Measurements from ENCODE around the gene CHRNE. TPM values are rescaled to one million over a fixed set of nuclear protein-coding genes. Genes with fewer than 3 reads are reported as not detected.

Gene CHRNE
- total and polyA plus RNA-seq, 2 experiments from 2014 or later: 0.24 to 1.2 TPM

DNA sequence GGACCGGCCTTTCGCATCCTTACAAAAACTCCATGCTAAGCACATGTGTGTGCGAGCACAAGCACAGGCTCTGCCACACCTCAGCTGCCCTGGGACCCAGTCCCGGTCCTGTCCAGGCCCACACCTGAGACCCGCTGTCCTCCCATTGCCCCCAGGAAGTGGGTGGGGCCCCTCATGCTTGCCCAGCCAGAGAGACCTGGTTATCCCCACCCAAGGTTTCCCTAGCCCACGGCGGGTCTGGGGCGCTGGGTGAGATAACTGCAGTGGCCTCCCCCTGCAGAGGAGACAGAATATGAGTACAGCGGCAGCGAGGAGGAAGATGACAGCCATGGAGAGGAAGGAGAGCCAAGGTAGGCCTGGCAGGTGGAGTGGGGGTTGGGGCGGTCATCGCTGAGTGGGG is 16.1 kb downstream of the CHRNE start (continued):
- TF ChIP-seq, protein P1, sequence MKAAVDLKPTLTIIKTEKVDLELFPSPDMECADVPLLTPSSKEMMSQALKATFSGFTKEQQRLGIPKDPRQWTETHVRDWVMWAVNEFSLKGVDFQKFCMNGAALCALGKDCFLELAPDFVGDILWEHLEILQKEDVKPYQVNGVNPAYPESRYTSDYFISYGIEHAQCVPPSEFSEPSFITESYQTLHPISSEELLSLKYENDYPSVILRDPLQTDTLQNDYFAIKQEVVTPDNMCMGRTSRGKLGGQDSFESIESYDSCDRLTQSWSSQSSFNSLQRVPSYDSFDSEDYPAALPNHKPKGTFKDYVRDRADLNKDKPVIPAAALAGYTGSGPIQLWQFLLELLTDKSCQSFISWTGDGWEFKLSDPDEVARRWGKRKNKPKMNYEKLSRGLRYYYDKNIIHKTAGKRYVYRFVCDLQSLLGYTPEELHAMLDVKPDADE (IDR thresholded peaks at IDR 0.05): no peak

DNA sequence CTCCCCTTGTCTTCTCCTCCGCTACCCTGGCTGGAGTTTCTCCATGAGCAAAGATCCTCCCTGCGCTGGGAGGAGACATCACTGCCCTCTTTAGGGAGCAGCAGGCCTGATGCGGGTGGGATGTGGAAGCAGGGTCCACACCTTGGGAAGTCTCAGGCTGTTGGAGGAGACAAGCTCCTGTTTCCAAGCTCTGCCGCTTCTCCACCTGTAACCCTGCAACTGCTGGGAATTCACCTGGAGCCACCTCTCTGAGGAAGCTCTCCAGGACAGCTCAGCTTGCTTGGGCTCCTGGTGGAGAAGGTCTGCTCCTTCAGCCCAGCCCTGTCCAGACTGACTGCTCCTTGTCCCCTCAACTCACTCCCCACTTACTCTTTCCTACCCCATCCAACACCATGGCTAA is 18.4 kb downstream of the CHRNE start:
- no peak for ATAC-seq
- Histone ChIP-seq H3K9me2 (ENCODE audit: insufficient read depth) (no peaks in the 10 kb centered on the region), H3K79me2 (replicated peaks; ENCODE audit: insufficient read depth) (no peaks in the 10 kb centered on the region), H3K4me3 (no peak overlapping the region), H3K4me2 (no peak overlapping the region), H2AFZ (no peak overlapping the region), H3K36me3 (ENCODE audit: insufficient read depth) (no peaks in the 10 kb centered on the region), H4K20me1 (replicated peaks; ENCODE audit: insufficient read depth) (0 out of 2 replicates have a peak, but pooled peaks cover 6% of the 10 kb centered on the region), H3K27me3 (ENCODE audit: insufficient read depth) (no peaks in the 10 kb centered on the region), H3F3A (replicated peaks; ENCODE audit: low read depth) (peaks cover 12% of the 10 kb centered on the region; the same call in 1 of the 2 replicates), H3K27ac (ENCODE audit: low read depth) (no peak overlapping the region), H3K4me1 (ENCODE audit: insufficient read depth) (no peaks in the 10 kb centered on the region; the same call in 1 of the 2 replicates)
- Mint-ChIP-seq H3K4me1 (peaks cover 19% of the 10 kb centered on the region), H3K27me3 (ENCODE audit: insufficient read depth, low read depth, poor library complexity) (peaks cover 21% of the 10 kb centered on the region), H3K4me3 (no peak overlapping the region), H3K27ac (no peak overlapping the region), H3K36me3 (ENCODE audit: low read depth) (peaks cover 42% of the 10 kb centered on the region), H3K9me3 (no peaks in the 10 kb centered on the region)
- no peak for DNase-seq (ENCODE audit: low spot score)
- no peak for TF ChIP-seq ZNF331 (CRISPR knock-in tag; IDR thresholded peaks at IDR 0.05; ENCODE audit: low read depth)
- no peak for TF ChIP-seq NANOG (IDR thresholded peaks at IDR 0.05; ENCODE audit: borderline replicate concordance)
- no peak for TF ChIP-seq EZH2phosphoT487 (IDR thresholded peaks at IDR 0.05; ENCODE audit: unreplicated experiment)
- TF ChIP-seq, protein P1 (IDR thresholded peaks at IDR 0.05): no peak
- TF ChIP-seq CREB1 (CRISPR knock-in tag; IDR thresholded peaks at IDR 0.05; ENCODE audit: low read depth): no peak
- TF ChIP-seq, protein P2, sequence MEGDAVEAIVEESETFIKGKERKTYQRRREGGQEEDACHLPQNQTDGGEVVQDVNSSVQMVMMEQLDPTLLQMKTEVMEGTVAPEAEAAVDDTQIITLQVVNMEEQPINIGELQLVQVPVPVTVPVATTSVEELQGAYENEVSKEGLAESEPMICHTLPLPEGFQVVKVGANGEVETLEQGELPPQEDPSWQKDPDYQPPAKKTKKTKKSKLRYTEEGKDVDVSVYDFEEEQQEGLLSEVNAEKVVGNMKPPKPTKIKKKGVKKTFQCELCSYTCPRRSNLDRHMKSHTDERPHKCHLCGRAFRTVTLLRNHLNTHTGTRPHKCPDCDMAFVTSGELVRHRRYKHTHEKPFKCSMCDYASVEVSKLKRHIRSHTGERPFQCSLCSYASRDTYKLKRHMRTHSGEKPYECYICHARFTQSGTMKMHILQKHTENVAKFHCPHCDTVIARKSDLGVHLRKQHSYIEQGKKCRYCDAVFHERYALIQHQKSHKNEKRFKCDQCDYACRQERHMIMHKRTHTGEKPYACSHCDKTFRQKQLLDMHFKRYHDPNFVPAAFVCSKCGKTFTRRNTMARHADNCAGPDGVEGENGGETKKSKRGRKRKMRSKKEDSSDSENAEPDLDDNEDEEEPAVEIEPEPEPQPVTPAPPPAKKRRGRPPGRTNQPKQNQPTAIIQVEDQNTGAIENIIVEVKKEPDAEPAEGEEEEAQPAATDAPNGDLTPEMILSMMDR (conservative IDR thresholded peaks at IDR 0.05; ENCODE audit: low read depth in 2 of 2): no peak
- TF ChIP-seq JUNB (IDR thresholded peaks at IDR 0.05; ENCODE audit: unreplicated experiment): no peak
- no peak for TF ChIP-seq REST (IDR thresholded peaks at IDR 0.05; ENCODE audit: unreplicated experiment)
- no peak for TF ChIP-seq EZH2 (IDR thresholded peaks at IDR 0.05; ENCODE audit: low read depth, unreplicated experiment)
- TF ChIP-seq ZNF462 (CRISPR knock-in tag; IDR thresholded peaks at IDR 0.05): no peak
- TF ChIP-seq POLR2AphosphoS5 (IDR thresholded peaks at IDR 0.05; ENCODE audit: low read depth): no peak
- no peak for TF ChIP-seq ZNF114 (CRISPR knock-in tag; IDR thresholded peaks at IDR 0.05)
